Measurements from ENCODE around the gene FGF14. TPM values are rescaled to one million over a fixed set of nuclear protein-coding genes. Genes with fewer than 3 reads are reported as not detected.

Gene FGF14
- total and polyA plus RNA-seq, 2 donors (not counting 3 experiments of a cell fraction or from before 2014, with no cell fraction given), result not detected

DNA sequence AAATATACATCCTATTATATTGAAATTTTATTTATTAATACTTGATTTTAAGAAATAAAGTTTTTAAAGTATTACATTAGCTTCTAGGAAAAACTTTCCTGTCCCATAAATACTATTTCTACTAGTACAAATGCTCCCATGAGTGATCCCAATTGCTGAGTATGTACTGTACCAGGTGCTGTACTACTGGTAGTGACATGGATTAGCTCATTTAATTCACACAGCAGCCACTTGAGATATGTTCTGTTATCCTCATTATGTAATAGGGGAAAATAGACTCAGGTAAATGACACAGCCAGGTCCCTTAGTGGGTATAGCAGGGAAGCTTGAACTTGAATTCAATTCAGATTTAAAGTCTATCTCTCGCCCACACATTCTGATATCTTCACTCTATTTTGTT lies 363.1 kb downstream of the FGF14 start:
- Histone ChIP-seq H3K4me1 (ENCODE audit: control insufficient read depth, extremely low read depth, insufficient read depth, low read length) (no peaks in the 10 kb centered on the region), H3K36me3 (ENCODE audit: control insufficient read depth in 2 of 2, extremely low read depth in 1 of 2, insufficient read depth in 2 of 2, low read length in 2 of 2) (no peaks in the 10 kb centered on the region), H3K9me3 (replicated peaks; ENCODE audit: control insufficient read depth, insufficient read depth, low read length) (no peaks in the 10 kb centered on the region), H3K4me2 (ENCODE audit: insufficient read depth, low read length) (no peak overlapping the region), H3K9me1 (replicated peaks; ENCODE audit: control insufficient read depth, extremely low read depth, insufficient read depth, low read length) (no peaks in the 10 kb centered on the region), H3K79me2 (ENCODE audit: control insufficient read depth, insufficient read depth, low read length) (no peaks in the 10 kb centered on the region), H2AFZ (ENCODE audit: low read depth, low read length) (no peak overlapping the region), H3K4me3 (replicated peaks in 1 of 3; ENCODE audit: insufficient read depth in 1 of 3, low read depth in 1 of 3, low read length in 3 of 3) (no peak overlapping the region), H4K20me1 (replicated peaks; ENCODE audit: control insufficient read depth, extremely low read depth, insufficient read depth, low read length) (no peaks in the 10 kb centered on the region), H3K27ac (ENCODE audit: insufficient read depth, low read depth, low read length) (no peak overlapping the region), H3K9ac (replicated peaks; ENCODE audit: extremely low read depth, insufficient read depth, low read length) (no peak overlapping the region), H3K27me3 (ENCODE audit: control insufficient read depth in 2 of 2, insufficient read depth in 2 of 2, low read length in 2 of 2) (no peaks in the 10 kb centered on the region)
- FAIRE-seq (no peak), DNase-seq (ENCODE audit: low read depth, low spot score) (no peak)
- ChIA-PET POLR2A (no interaction called here), CTCF (no interaction called here)
- dilution Hi-C loops (cut with MboI; ENCODE audit: extremely low pct_ligation_motif_present, low sequenced_read_pairs) (no loop called here), intact Hi-C loops (cut with micrococcal nuclease) (no loop called here)
- TF ChIP-seq POLR2A (IDR thresholded peaks at IDR 0.05; ENCODE audit: low read depth, low read length) (no peak), FOS (IDR thresholded peaks at IDR 0.05; ENCODE audit: borderline replicate concordance, insufficient read depth, low read length) (no peak), GATA2 (IDR thresholded peaks at IDR 0.05; ENCODE audit: insufficient read depth, insufficient read length, low read depth, low read length) (no peak), MYC (IDR thresholded peaks at IDR 0.05; ENCODE audit: low read depth, low read length) (no peak), POLR2AphosphoS5 (IDR thresholded peaks at IDR 0.05; ENCODE audit: insufficient read depth, low read depth, low read length) (no peak), JUN (IDR thresholded peaks at IDR 0.05; ENCODE audit: borderline replicate concordance, insufficient read depth, insufficient read length, low read depth) (no peak), EZH2 (IDR thresholded peaks at IDR 0.05; ENCODE audit: borderline replicate concordance, low read depth, low read length, severe bottlenecking) (no peak), CTCF (IDR thresholded peaks at IDR 0.05; ENCODE audit: extremely low read depth in 1 of 2, insufficient read depth in 1 of 2, low read depth in 1 of 2, low read length in 2 of 2) (no peak)
- TF ChIP-seq, protein P1, sequence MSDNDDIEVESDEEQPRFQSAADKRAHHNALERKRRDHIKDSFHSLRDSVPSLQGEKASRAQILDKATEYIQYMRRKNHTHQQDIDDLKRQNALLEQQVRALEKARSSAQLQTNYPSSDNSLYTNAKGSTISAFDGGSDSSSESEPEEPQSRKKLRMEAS (IDR thresholded peaks at IDR 0.05; ENCODE audit: insufficient read depth, insufficient read length), result no peak
- no TSS peak for BruUV-seq (replicated peaks)
